ENCODE data around the gene AUH.

GRCh38 chr9:91212596-91213243, 149.0 kb downstream of the AUH start:
- TF ChIP-seq CTCF (IDR thresholded peaks at IDR 0.05) = no peak
- no peak for TF ChIP-seq POLR2AphosphoS5 (IDR thresholded peaks at IDR 0.05)
- TF ChIP-seq POLR2A (IDR thresholded peaks at IDR 0.05) = no peak

Data from gastroesophageal sphincter (tissue), 3 donors.